WTC11 (cell line): ENCODE measurements around the gene SRGN. TPM values are rescaled to one million over a fixed set of nuclear protein-coding genes. Genes with fewer than 3 reads are reported as not detected.

Source experiments
- ATAC-seq: fragments of 200-7000 bp; cut with Tn5 transposase; 2 replicates; pipeline ENCODE4 v1.10.0; 2021; ENCODE audit warnings: mild to moderate bottlenecking, moderate library complexity
- CTCF ChIA-PET: fragments of 300-600 bp; sonication (Branson Sonifier 250); formaldehyde crosslinking; loops from one replicate; lab custom pipeline; 2021; ENCODE audit warnings: antibody characterized with exemption; lab: Charles Lee
- POLR2A ChIA-PET: fragments of 350-600 bp; sonication (Branson Sonifier 250); formaldehyde crosslinking; loops from one replicate; lab custom pipeline; 2021; ENCODE audit warnings: antibody characterized with exemption; lab: Charles Lee
- DNase-seq: peaks from one replicate; pipeline ENCODE4 v3.0.0; 2021; ENCODE audit warnings: low spot score
- H3K27ac Mint-ChIP-seq: 2 replicates; pipeline ENCODE4 v1.8.0; 2021; ENCODE audit warnings: mixed read lengths
- H3K27me3 Mint-ChIP-seq: 2 replicates; pipeline ENCODE4 v1.8.0; 2021; ENCODE audit warnings: low read depth, mild to moderate bottlenecking, moderate library complexity, mixed read lengths
- H3K36me3 Mint-ChIP-seq: 2 replicates; pipeline ENCODE4 v1.8.0; 2021; ENCODE audit warnings: mixed read lengths
- H3K4me1 Mint-ChIP-seq: 2 replicates; pipeline ENCODE4 v1.8.0; 2022; ENCODE audit warnings: mixed read lengths
- H3K4me3 Mint-ChIP-seq: 2 replicates; pipeline ENCODE4 v1.8.0; 2021; ENCODE audit warnings: mild to moderate bottlenecking, moderate library complexity, mixed read lengths
- H3K9me3 Mint-ChIP-seq: 2 replicates; pipeline ENCODE4 v1.8.0; 2021; ENCODE audit warnings: mixed read lengths
- ATF1 ChIP-seq: sonication (generic); formaldehyde crosslinking; IDR thresholded peaks from 2 replicates; pipeline ENCODE4 v1.8.1; 2023; ENCODE audit warnings: mild to moderate bottlenecking, moderate library complexity, missing genetic modification reagents
- ATF2 ChIP-seq: sonication (generic); formaldehyde crosslinking; IDR thresholded peaks from 2 replicates; pipeline ENCODE4 v1.8.1; 2022; ENCODE audit warnings: low read depth, missing genetic modification reagents, borderline replicate concordance
- CTCF ChIP-seq: fragments of 200-600 bp; IDR thresholded peaks from 2 replicates; pipeline ENCODE4 v1.8.0; 2022; ENCODE audit warnings: antibody characterized with exemption
- FOXJ3 ChIP-seq: sonication (generic); formaldehyde crosslinking; IDR thresholded peaks from 2 replicates; pipeline ENCODE4 v1.9.0; 2021; ENCODE audit warnings: missing genetic modification reagents, mild to moderate bottlenecking, borderline replicate concordance
- GRHL2 ChIP-seq: fragments of 250-450 bp; sonication (Bioruptor Pico); IDR thresholded peaks from 2 replicates; pipeline ENCODE4 v1.8.0; 2022; ENCODE audit warnings: mild to moderate bottlenecking, moderate library complexity; ENCODE audit not compliant: insufficient replicate concordance, severe bottlenecking
- JAZF1 ChIP-seq: fragments of 250-450 bp; sonication (Bioruptor Pico); IDR thresholded peaks from 2 replicates; pipeline ENCODE4 v1.9.0; 2021; ENCODE audit warnings: moderate library complexity, mild to moderate bottlenecking, inconsistent platforms
- JUN ChIP-seq: sonication (generic); formaldehyde crosslinking; IDR thresholded peaks from 2 replicates; pipeline ENCODE4 v1.8.0; 2023; ENCODE audit warnings: mild to moderate bottlenecking, missing genetic modification reagents
- NFATC4 ChIP-seq: fragments of 250-450 bp; sonication (Bioruptor Pico); IDR thresholded peaks from 2 replicates; pipeline ENCODE4 v1.9.0; 2021; ENCODE audit warnings: mild to moderate bottlenecking
- NR1H2 ChIP-seq: sonication (generic); formaldehyde crosslinking; IDR thresholded peaks from 2 replicates; pipeline ENCODE4 v1.9.0; 2021; ENCODE audit warnings: mild to moderate bottlenecking, moderate library complexity, missing genetic modification reagents
- OVOL2 ChIP-seq: fragments of 250-450 bp; sonication (Bioruptor Pico); IDR thresholded peaks from 2 replicates; pipeline ENCODE4 v1.9.0; 2021; ENCODE audit warnings: mild to moderate bottlenecking, borderline replicate concordance
- RELA ChIP-seq: sonication (generic); formaldehyde crosslinking; IDR thresholded peaks from 2 replicates; pipeline ENCODE4 v1.8.1; 2022; ENCODE audit warnings: missing genetic modification reagents, mild to moderate bottlenecking, borderline replicate concordance
- SOX15 ChIP-seq: fragments of 250-450 bp; sonication (Bioruptor Pico); IDR thresholded peaks from 2 replicates; pipeline ENCODE4 v1.9.0; 2021; ENCODE audit warnings: mild to moderate bottlenecking
- SP1 ChIP-seq: sonication (generic); formaldehyde crosslinking; conservative IDR thresholded peaks from 2 replicates; pipeline ENCODE4 v1.8.1; 2022; ENCODE audit warnings: missing genetic modification reagents
- TEAD1 ChIP-seq: sonication (generic); formaldehyde crosslinking; IDR thresholded peaks from 2 replicates; pipeline ENCODE4 v1.8.0; 2022; ENCODE audit warnings: mild to moderate bottlenecking, missing genetic modification reagents
- ZNF121 ChIP-seq: sonication (generic); formaldehyde crosslinking; IDR thresholded peaks from 2 replicates; pipeline ENCODE4 v1.8.0; 2023; ENCODE audit warnings: missing genetic modification reagents
- ZNF138 ChIP-seq: sonication (generic); formaldehyde crosslinking; conservative IDR thresholded peaks from 2 replicates; pipeline ENCODE4 v1.8.1; 2022; ENCODE audit warnings: mild to moderate bottlenecking, moderate library complexity, missing genetic modification reagents
- ZNF219 ChIP-seq: sonication (generic); formaldehyde crosslinking; IDR thresholded peaks from 2 replicates; pipeline ENCODE4 v1.8.0; 2023; ENCODE audit warnings: missing genetic modification reagents, mild to moderate bottlenecking, borderline replicate concordance
- ZNF232 ChIP-seq: sonication (generic); formaldehyde crosslinking; IDR thresholded peaks from 2 replicates; pipeline ENCODE4 v1.8.0; 2022; ENCODE audit warnings: mild to moderate bottlenecking, missing genetic modification reagents
- ZNF317 ChIP-seq: sonication (generic); formaldehyde crosslinking; IDR thresholded peaks from 2 replicates; pipeline ENCODE4 v1.8.1; 2023; ENCODE audit warnings: low read depth, mild to moderate bottlenecking, moderate library complexity, missing genetic modification reagents, borderline replicate concordance
- ZNF396 ChIP-seq: fragments of 250-450 bp; sonication (Bioruptor Pico); IDR thresholded peaks from 2 replicates; pipeline ENCODE4 v1.8.0; 2021; ENCODE audit warnings: mild to moderate bottlenecking, moderate library complexity, borderline replicate concordance
- total RNA-seq: library from RNA; stranded (reverse); gene quantifications from 3 replicates; pipeline ENCODE4 v1.2.3, GENCODE V29; 2021
- TF ChIP-seq, protein P1 (sequence below): sonication (generic); formaldehyde crosslinking; IDR thresholded peaks from 2 replicates; pipeline ENCODE4 v1.8.0; 2022; ENCODE audit warnings: mild to moderate bottlenecking, missing genetic modification reagents
- TF ChIP-seq, protein P2 (sequence below): sonication (generic); formaldehyde crosslinking; IDR thresholded peaks from 2 replicates; pipeline ENCODE4 v1.8.0; 2023; ENCODE audit warnings: mild to moderate bottlenecking, missing genetic modification reagents
- TF ChIP-seq, protein P3 (sequence below): sonication (generic); formaldehyde crosslinking; IDR thresholded peaks from 2 replicates; pipeline ENCODE4 v1.8.0; 2023; ENCODE audit warnings: missing genetic modification reagents
- TF ChIP-seq, protein P4 (sequence below): fragments of 250-450 bp; sonication (Bioruptor Pico); IDR thresholded peaks from 2 replicates; pipeline ENCODE4 v1.9.0; 2021; ENCODE audit warnings: moderate library complexity, mild to moderate bottlenecking, inconsistent platforms, borderline replicate concordance

SRGN gene
- total RNA-seq, 1 experiment from 2014 or later = 1.4 TPM

GRCh38 chr10:69071610-69072009, 16.3 kb upstream of the SRGN start:
- Mint-ChIP-seq H3K4me1 (peaks cover 10% of the 10 kb centered on the region), H3K4me3 (no peak overlapping the region), H3K36me3 (no peaks in the 10 kb centered on the region), H3K9me3 (no peaks in the 10 kb centered on the region), H3K27me3 (no peaks in the 10 kb centered on the region), H3K27ac (no peak overlapping the region)
- ChIA-PET POLR2A (no interaction called here), CTCF (no interaction called here)
- ATAC-seq (no peak), DNase-seq (no peak)
- TF ChIP-seq RELA (CRISPR knock-in tag) = no peak
- no peak for TF ChIP-seq CTCF
- no peak for TF ChIP-seq JAZF1
- no peak for TF ChIP-seq ZNF396 (CRISPR knock-in tag)
- TF ChIP-seq NFATC4 (CRISPR knock-in tag) = no peak
- TF ChIP-seq ZNF232 (CRISPR knock-in tag) = no peak
- TF ChIP-seq, protein P1, sequence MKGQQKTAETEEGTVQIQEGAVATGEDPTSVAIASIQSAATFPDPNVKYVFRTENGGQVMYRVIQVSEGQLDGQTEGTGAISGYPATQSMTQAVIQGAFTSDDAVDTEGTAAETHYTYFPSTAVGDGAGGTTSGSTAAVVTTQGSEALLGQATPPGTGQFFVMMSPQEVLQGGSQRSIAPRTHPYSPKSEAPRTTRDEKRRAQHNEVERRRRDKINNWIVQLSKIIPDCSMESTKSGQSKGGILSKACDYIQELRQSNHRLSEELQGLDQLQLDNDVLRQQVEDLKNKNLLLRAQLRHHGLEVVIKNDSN (CRISPR knock-in tag) = no peak
- no peak for TF ChIP-seq NR1H2 (CRISPR knock-in tag)
- TF ChIP-seq OVOL2 (CRISPR knock-in tag) = no peak
- TF ChIP-seq, protein P2, sequence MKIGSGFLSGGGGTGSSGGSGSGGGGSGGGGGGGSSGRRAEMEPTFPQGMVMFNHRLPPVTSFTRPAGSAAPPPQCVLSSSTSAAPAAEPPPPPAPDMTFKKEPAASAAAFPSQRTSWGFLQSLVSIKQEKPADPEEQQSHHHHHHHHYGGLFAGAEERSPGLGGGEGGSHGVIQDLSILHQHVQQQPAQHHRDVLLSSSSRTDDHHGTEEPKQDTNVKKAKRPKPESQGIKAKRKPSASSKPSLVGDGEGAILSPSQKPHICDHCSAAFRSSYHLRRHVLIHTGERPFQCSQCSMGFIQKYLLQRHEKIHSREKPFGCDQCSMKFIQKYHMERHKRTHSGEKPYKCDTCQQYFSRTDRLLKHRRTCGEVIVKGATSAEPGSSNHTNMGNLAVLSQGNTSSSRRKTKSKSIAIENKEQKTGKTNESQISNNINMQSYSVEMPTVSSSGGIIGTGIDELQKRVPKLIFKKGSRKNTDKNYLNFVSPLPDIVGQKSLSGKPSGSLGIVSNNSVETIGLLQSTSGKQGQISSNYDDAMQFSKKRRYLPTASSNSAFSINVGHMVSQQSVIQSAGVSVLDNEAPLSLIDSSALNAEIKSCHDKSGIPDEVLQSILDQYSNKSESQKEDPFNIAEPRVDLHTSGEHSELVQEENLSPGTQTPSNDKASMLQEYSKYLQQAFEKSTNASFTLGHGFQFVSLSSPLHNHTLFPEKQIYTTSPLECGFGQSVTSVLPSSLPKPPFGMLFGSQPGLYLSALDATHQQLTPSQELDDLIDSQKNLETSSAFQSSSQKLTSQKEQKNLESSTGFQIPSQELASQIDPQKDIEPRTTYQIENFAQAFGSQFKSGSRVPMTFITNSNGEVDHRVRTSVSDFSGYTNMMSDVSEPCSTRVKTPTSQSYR (CRISPR knock-in tag) = no peak
- no peak for TF ChIP-seq GRHL2 (CRISPR knock-in tag)

GRCh38 chr10:69073026-69073425, 14.9 kb upstream of the SRGN start:
- no peak overlapping the region for H3K27ac Mint-ChIP-seq
- TF ChIP-seq JUN (CRISPR knock-in tag) = no peak
- TF ChIP-seq TEAD1 (CRISPR knock-in tag) = no peak
- TF ChIP-seq, protein P3, sequence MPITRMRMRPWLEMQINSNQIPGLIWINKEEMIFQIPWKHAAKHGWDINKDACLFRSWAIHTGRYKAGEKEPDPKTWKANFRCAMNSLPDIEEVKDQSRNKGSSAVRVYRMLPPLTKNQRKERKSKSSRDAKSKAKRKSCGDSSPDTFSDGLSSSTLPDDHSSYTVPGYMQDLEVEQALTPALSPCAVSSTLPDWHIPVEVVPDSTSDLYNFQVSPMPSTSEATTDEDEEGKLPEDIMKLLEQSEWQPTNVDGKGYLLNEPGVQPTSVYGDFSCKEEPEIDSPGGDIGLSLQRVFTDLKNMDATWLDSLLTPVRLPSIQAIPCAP (CRISPR knock-in tag) = no peak
- no peak for TF ChIP-seq SP1
- no peak for TF ChIP-seq SOX15 (CRISPR knock-in tag)
- TF ChIP-seq ZNF138 (CRISPR knock-in tag) = no peak
- TF ChIP-seq ATF2 (CRISPR knock-in tag) = no peak
- no peak for TF ChIP-seq ZNF121 (CRISPR knock-in tag)
- TF ChIP-seq RELA (CRISPR knock-in tag) = no peak
- no peak for TF ChIP-seq ZNF396 (CRISPR knock-in tag)
- TF ChIP-seq ZNF219 = no peak
- TF ChIP-seq FOXJ3 (CRISPR knock-in tag) = no peak
- TF ChIP-seq ZNF317 (CRISPR knock-in tag) = no peak
- TF ChIP-seq, protein P4, sequence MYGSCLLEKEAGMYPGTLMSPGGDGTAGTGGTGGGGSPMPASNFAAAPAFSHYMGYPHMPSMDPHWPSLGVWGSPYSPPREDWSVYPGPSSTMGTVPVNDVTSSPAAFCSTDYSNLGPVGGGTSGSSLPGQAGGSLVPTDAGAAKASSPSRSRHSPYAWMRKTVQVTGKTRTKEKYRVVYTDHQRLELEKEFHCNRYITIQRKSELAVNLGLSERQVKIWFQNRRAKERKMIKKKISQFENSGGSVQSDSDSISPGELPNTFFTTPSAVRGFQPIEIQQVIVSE (CRISPR knock-in tag) = no peak
- TF ChIP-seq ATF1 (CRISPR knock-in tag) = no peak

More at GRCh38 chr10:69073026-69073425, 14.9 kb upstream of the SRGN start:
- ChIA-PET CTCF (interaction anchor here (0.9 kb wide), 1 partner anchor 8 kb away, joined by 7 read pairs; no protein-coding TSS in a partner anchor), POLR2A (no interaction called here)
- Mint-ChIP-seq H3K36me3 (no peaks in the 10 kb centered on the region), H3K9me3 (no peaks in the 10 kb centered on the region), H3K27me3 (no peaks in the 10 kb centered on the region), H3K4me1 (peaks cover 10% of the 10 kb centered on the region), H3K4me3 (no peak overlapping the region)
- ATAC-seq (peak; percentile 41), DNase-seq (no peak)
